Fibroblast of peridontal ligament (primary cell): Measurements from ENCODE around the gene WFDC10B.
"Not testable (repeated sequence)": the region's sequence is repeated elsewhere in the genome, so short reads cannot be mapped to it uniquely, and the experiment has no call there.

Experiments
- DNase-seq: peaks from one replicate; pipeline ENCODE4 v3.0.0-alpha.2; 2010; ENCODE audit errors: extremely low read depth

Gene WFDC10B

DNA sequence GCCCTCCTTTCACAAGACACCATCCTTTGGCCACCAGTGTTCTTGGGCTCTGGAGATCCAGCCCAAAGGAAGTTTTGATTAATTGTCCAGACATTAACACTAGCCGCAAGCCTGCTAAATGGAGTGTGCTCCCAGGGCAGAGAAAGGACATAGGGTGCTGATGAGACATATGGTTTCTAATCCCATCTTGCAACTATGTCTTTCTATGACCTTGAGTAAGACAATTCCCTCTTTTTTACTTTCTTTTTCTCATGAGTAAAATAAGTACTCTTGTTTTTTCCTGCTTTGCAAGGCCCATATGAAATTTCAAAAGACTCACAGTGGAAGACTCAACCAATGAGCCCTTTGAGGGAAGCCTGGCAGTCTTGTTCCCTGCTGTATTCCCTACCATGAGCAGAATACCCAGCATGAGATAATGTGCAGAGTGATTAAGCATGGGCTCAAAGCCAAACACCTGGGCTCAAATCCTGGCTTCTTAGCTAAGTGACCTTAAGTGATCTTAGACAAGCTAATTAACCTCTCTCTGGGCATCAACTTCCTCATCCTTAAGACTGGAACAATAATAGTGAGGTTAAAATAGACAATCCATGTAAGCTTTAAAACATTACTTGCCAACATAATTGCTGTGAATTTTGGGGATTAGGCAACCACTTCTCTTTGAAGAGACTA lies at the start of gene WFDC10B:
TSS of gene WFDC10B (minus strand) at position 51 of the 669 bp plus-strand sequence. CDS start 19,027 bp downstream, outside the sequence.
- no peak for DNase-seq

- peak; percentile 66 for DNase-seq
These were observed 47.9 kb upstream of the WFDC10B start for GRCh38 chr20:45752746-45753145.

DNA sequence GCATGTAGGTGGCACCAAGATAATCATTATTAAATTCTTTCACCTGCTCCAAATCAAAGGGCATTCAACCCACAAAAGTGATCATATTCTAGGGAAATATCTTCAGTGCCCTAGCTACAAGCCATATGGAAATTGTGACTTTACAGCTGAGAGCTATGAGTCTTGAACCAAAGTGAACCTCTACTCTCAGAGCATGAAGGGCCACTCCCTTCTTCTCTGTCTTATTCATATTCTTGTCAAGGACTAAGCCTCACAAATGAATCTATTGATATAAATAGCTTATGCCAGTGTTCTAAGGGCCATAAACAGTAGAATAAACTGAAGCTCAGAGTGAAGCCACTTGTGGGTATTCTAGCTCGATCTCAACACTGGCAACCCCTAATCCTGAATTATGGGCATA lies 46.9 kb upstream of the WFDC10B start:
- DNase-seq, result no peak

GRCh38 chr20:45745015-45745414 lies 40.2 kb upstream of the WFDC10B start:
- no peak for DNase-seq

- no peak for DNase-seq
These were observed 37.8 kb upstream of the WFDC10B start for GRCh38 chr20:45742596-45742995.

DNA sequence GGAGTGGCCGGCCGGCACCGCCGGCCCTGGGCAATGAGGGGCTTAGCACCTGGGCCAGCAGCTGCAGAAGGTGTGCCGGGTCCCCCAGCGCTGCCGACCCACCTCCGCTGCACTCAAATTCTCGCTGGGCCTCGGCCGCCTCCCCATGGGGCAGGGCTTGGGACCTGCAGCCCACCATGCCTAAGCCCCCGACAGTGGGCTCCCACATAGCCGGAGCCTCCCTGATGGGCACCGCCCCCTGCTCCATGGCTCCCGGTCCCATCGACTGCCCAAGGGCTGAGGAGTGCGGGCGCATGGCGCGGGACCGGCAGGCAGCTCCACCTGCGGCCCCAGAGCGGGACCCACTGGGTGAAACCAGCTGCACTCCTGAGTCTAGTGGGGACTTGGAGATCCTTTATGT lies 31.2 kb upstream of the WFDC10B start:
- DNase-seq, result no peak

DNA sequence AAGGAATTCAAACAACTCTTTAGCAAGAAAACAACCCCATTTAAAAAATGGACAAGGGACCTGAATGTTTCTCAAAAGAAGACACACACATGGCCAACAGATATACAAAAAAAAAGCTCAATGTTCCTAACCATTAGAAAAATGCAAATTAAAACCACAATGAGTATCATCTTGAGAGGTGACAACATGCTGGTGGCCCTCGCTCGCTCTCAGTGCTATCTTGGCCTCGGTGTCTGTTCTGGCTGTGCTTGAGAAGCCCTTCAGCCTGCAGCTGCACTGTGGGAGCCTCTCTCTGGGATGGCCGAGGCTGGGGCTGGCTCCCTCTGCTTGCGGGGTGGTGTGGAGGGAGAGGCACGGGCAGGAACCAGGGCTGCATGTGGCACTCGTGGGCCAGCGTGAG lies 30.7 kb upstream of the WFDC10B start:
- DNase-seq, result no peak

- DNase-seq, result no peak
These were observed 27.4 kb upstream of the WFDC10B start for GRCh38 chr20:45732199-45732598.

DNA sequence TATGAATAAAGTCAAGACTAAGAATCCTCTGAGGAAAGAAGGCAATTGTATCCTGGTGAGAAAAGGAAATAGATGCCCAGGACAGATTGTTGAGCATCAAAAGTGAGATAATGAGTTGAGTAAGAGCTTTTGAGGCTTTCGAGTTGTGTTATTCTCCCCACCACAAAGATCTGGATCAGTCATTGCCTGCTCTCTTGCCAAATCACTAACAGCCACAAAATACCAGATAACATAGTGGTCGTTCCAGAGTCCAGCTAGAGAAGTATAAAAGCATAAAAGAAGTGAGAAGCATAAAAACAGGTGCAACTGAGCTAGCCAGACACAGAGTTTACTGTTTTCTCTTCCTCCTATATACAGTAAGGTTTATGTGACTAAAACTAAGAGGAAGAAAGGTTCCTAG lies 22.2 kb upstream of the WFDC10B start:
- DNase-seq, result no peak

DNA sequence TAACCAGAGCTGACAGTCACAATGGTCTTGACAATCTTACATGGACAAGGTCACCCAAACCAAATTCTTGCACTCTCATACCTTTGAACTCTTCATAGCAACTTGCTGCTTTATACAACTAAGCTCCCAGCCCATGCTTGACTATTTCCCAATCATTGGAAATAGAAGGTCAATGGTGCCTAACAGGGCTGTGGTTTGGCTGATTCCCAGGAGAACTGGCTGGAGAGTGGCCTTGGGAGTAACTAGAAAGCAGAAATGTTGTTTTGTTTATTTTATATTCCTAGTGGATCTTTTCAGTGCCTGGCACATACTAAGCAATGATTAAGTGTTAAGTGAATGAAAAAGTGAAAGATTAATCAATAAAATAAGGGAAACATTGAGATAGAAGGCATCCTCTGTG lies 20.3 kb upstream of the WFDC10B start:
- peak; percentile 8 for DNase-seq

DNA sequence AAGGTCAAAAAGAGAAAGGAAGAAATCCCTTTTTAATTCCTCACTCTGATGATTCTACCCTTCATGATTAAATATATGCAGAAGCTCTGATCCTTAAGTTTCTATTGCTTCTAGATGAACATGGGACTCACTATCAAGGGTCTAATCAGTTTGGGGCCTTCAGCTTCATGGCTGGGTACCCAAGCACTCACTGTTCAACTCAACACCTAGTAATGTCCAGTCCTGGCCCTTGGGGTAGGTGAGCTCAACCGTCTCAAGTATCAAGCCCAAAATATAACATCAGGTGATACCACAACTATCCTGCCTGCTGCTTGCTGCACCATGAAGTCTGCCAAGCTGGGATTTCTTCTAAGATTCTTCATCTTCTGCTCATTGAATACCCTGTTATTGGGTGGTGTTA lies 17.2 kb upstream of the WFDC10B start, which contains the start of gene SPINT4:
TSS of gene SPINT4 (plus strand) at position 301 of the 400 bp plus-strand sequence. CDS start at position 322, 21 bp downstream.
- DNase-seq, result no peak

DNA sequence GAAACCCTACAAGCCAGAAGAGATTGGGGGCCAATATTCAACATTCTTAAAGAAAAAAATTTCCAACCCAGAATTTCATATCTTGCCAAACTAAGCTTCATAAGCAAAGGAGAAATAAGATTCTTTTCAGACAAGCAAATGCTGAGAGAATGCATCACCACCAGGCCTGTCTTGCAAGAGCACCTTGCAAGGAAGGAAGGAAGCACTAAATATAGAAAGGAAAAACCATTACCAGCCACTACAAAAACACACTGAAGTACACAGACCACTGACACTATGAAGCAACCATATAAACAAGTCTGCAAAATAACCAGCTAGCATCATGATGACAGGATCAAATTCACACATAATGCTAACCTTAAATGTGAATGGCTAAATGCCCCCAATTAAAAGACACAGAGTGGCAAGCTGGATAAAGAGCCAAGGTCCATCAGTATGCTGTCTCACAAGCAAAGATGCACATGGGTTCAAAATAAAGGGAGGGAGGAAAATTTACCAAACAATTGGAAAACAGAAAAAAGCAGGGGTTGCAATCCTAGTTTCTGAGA lies 11.4 kb upstream of the WFDC10B start:
- not testable (repeated sequence) for DNase-seq

DNA sequence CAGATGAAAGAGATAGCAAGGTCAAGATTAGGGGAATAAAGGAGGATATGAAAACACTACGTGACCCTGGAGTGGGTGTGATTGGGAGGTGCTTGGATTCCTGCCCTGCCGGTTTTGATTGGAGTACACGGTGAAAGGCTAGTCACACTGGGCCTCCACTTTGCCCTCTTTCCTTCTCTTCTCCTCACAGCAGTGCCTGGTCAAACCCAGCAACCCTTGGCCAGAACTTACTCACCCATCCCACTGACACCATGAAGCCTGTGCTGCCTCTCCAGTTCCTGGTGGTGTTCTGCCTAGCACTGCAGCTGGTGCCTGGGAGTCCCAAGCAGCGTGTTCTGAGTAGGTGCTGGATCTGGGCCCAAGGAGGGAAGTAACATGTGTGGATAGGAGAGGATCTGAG lies 2.9 kb downstream of the WFDC10B start, which contains the start of gene WFDC13:
TSS of gene WFDC13 (plus strand) at position 166 of the 400 bp plus-strand sequence. CDS start at position 252, 86 bp downstream.
- DNase-seq, result no peak

DNA sequence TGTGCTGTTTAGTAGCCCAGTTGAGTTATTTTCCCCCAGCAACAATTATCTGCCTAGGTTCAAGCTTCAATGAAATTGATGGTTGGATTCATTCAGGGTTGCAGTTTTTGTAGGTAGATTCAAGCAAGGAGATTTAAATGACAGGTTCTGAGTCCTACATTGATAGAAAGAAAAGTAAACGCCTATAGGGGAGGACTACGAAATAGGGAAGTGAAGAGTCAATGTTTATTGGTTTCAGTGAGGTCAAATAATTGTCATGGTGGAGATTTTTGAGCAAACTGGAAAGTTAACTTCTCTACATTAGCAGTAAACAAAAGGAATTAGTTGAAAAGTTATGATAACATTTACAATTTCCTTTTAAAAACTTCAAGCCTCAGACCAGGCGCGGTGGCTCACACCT lies 3.7 kb downstream of the WFDC10B start:
- no peak for DNase-seq

DNA sequence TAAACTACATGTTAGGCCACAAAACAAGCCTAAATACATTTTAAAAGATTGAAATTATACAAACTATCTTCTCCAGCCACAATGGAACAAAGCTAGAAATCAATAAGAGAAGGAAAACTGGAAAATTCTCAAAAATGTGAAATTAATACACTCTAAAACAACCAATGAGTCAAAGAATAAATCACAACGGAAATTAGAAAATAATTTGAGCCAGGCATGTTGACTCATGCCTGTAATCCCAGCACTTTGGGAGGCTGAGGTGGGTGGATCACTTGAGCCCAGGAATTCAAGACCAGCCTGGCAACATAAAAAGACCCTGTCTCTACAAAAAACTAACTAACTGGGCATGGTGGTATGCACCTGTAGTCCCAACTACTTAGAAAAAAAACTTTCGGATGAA lies 9.3 kb downstream of the WFDC10B start:
- no peak for DNase-seq

GRCh38 chr20:45693346-45693745 lies 11.5 kb downstream of the WFDC10B start:
- not testable (repeated sequence) for DNase-seq

DNA sequence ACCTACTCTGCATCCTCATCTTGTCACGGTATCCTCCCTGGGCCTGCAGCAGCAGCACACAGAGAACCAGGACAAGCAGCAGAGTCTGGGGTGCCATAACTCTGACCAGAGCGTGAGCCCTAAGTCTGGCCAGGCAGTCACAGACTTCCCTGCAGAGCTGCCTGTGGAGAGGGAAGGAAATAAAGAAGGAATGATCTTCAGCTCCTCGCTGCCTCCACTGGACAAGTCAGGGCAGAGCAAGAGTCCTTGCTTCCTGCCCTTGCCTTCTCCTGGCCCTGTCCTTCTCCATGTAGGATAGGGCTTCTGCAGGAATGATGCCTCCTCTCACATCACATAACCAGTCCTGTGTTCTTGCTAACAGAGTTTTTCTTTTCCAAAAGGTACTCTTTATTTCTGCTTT lies 18.9 kb downstream of the WFDC10B start:
- DNase-seq, result peak; percentile 1

DNA sequence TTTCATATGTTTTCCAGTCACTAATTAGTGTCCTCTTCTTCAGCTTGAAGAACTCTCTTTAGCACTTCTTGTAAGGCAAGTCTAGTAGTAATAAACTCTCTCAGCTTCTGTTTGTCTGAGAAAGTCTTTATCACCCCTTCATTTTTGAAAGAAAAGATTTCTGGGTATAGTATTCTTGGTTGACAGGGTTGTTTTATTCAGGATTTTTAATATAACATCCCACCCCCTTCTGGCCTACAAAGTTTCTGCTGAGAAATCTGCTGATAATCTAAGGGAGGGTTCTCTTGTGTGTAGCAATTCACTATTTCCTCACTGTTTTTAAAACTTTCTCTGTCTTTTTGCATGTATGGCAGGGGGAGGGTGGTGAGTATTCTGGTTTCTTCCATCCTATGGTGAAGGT lies 25.2 kb downstream of the WFDC10B start:
- DNase-seq, result no peak

DNA sequence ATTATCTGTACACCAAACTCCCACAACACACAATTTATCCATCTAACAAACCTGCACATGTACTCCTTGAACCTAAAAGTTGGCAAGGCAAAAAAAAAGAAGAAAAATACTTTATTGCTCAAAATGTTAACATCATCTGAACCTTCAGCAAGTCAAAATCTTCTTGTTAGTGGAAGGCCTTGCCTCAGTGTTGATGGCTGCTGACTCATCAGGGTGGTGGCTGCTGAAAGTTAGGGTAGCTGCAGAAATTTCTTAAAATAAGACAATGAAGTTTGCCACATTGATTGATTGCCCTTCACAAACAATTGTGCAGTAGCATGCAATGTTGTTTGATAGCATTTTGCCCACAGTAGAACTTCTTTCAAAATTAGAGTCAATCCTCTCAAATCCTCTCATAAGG lies 32.1 kb downstream of the WFDC10B start:
- no peak for DNase-seq

GRCh38 chr20:45670139-45670538 lies 34.7 kb downstream of the WFDC10B start, which contains the start of gene WFDC11:
WFDC11 (minus strand) TSS chr20:45670239; CDS start chr20:45650600, 19,639 bp downstream.
- DNase-seq, result no peak

GRCh38 chr20:45657038-45657437 lies 47.8 kb downstream of the WFDC10B start:
- DNase-seq, result not testable (repeated sequence)

- DNase-seq, result not testable (repeated sequence)
These were observed 53.1 kb downstream of the WFDC10B start for GRCh38 chr20:45651726-45652125.

DNA sequence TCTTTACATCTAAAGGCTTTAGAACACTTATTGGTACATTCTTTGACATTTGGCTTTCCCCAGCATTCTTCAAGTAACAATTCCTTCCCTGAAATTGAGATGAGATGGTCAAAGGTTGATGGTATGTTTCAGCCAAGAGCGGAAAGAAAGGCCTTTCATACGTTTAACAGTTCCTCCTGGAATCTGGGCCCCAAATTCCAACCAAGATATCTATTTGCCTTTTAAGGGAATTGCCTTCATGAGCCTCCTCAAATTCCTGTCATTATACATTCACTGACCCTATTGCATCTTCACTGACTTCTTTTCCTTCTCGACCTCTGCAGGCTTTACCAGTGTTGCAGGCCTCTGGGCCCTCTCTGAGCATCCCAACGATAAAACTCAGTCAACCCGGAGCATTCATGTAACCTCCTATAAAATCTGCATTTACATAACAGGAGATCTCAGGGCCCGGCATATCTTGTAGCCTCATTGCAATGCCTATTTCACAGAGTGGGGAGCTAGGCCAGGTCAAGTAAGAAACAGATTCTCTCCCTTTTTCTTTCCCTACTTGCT lies 55.4 kb downstream of the WFDC10B start:
- no peak for DNase-seq
